ENCODE data around the gene ZNF253.
"Not testable (repeated sequence)": the region's sequence is repeated elsewhere in the genome, so short reads cannot be mapped to it uniquely, and the experiment has no call there.

ZNF253 gene

DNA sequence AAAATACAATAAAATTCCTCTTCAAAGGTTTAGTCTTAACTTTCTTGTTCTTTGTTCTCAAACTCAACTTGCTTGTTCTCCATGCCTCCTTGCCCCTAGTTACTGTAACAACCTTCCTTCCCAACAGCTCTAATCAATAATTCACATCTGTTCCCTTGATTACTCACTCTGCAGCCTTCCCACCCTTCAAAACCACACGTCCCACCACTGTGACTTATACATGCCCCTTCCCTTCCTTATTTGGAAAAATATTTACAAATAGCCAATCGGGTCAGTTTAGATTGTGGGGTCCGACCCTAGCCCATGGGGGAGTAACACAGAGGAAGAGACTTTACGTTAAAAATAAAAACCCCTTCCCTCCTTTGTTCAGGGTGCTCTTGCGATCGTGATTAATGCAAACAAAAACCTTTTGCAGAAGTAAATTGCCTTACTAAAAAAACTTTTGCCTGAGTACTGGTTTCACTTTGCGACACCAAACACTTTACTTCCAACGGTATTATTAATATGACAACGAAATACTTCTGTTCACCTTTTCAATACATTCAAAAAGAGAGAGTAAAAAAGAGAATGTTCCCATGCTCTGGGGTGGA lies 34.6 kb downstream of the ZNF253 start:
- DNase-seq (ENCODE audit: low read depth), result peak; percentile 4

DNA sequence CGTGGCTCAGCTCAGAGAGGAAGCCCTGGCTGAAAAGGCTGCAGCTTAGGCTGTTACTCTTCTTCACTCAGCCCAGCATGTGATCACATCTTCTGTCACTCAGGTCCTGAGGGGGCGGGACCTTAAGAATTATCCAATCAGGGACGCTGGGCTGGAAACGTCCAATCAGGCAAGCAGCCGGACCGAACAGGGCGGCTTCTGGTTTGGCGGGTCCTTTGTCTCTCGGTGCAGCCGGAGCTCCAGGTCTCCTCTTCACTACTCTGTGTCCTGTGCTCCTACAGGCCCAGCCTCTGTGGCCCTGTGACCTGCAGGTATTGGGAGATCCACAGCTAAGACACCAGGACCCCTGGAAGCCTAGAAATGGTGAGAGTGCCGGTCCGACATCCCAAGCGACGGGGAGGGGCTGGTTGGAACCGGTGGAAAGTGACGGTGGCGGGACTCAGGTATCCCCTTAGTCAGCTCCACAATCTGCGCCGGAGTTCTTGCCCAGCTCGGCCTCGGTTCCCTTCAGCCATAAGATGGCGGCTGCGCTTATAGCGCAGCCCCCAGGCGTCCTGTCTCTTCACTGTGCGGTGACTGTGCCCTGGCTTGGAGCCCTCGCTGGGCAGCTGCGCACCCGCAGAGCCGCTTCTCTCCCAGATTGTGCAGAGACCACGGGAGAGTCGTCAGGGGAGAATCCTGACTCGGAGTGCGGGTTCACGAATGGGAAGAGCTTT lies 35.2 kb downstream of the ZNF253 start, which contains the start of gene ZNF93:
TSS of gene ZNF93 (plus strand) at position 218 of the 716 bp plus-strand sequence. CDS start at position 361, 143 bp downstream.
- DNase-seq (ENCODE audit: low read depth), result peak; percentile 78

DNA sequence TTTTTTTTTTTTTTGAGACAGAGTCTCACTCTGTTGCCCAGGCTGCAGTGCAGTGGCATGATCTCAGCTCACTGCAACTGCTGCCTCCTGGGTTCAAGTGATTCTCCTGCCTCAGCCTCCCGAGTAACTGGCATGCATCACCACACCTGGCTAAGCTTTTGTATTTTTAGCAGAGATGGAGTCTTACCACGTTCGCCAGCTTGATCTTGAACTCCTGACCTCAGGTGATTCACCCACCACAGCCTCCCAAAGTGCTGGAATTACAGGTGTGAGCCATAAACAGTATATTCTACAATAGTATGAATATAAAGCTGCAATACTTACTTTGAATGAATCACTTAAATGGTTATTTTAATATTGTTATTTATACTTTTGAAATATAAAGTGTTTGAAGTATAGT lies 41.9 kb downstream of the ZNF253 start:
- DNase-seq (ENCODE audit: low read depth), result not testable (repeated sequence)

DNA sequence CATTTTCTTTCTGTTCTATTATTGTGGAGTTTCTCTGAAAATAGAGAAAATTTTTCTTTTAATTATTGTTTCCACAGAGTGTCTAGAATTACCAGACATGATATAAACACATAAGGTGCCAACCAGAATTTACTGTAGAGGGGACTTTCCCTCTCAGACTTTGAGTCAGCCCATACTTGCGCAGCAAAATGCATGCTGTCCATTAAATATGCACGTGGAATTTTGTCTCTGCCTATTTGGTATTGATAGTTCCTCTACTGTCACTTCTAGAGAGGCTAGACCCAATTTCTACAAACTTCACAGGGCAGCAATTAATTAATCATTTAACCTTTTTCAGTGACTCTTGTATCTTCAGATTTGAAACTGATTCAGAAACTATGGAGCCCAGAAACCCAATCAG lies 44.0 kb downstream of the ZNF253 start:
- no peak for DNase-seq (ENCODE audit: low read depth)

DNA sequence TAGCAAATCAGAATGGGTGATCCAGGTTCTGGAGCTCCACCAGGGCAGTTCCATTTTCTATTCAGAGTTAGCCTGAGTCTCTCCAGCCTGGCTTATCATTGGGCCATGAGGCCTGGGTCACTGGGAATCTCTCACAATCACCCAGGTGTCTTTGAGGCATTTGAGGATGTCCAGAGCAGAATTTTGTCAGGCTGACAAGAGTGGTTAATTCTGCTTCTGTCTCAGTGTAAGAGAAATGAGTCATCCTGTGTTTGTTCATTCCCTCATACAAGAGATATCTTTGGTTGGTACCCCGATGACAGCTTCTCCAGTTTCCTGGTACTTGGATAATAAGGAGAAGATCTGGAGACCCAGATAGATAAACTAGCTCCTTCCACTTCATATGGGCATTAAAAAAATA lies 45.5 kb downstream of the ZNF253 start:
- DNase-seq (ENCODE audit: low read depth), result no peak

DNA sequence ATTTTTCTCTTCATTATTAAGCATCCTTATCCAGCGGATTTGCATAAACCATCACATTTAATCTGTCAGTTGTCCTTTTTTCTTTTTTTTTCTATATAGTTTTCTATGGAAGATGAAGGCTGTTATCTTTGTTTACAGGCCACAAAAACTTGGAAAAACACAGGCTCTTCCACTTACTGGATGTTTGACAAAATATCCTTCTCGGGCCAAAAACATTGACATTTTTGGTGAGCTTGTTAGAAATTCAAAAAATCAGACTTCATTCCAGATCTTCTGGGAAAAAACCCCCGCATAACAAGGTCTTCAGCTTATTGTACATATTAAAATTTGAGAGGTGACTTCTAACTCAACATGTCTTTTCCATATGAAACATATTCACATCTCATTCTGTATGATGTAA lies 48.9 kb downstream of the ZNF253 start:
- DNase-seq (ENCODE audit: low read depth), result no peak

DNA sequence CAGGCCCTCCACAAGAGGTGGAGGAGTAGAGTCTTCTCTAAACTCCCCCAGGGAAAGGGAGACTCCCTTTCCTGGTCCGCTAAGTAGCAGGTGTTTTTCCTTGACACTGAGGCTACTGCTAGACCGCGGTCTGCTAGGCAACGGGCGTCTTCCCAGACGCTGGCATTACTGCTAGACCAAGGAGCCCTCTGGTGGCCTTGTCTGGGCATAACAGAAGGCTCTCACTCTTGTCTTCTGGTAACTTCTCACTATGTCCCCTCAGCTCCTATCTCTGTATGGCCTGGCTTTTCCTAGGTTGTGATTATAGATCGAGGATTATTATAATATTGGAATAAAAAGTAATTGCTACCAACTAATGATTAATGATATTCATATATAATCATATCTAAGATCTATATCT lies 64.7 kb downstream of the ZNF253 start:
- not testable (repeated sequence) for DNase-seq (ENCODE audit: low read depth)

DNA sequence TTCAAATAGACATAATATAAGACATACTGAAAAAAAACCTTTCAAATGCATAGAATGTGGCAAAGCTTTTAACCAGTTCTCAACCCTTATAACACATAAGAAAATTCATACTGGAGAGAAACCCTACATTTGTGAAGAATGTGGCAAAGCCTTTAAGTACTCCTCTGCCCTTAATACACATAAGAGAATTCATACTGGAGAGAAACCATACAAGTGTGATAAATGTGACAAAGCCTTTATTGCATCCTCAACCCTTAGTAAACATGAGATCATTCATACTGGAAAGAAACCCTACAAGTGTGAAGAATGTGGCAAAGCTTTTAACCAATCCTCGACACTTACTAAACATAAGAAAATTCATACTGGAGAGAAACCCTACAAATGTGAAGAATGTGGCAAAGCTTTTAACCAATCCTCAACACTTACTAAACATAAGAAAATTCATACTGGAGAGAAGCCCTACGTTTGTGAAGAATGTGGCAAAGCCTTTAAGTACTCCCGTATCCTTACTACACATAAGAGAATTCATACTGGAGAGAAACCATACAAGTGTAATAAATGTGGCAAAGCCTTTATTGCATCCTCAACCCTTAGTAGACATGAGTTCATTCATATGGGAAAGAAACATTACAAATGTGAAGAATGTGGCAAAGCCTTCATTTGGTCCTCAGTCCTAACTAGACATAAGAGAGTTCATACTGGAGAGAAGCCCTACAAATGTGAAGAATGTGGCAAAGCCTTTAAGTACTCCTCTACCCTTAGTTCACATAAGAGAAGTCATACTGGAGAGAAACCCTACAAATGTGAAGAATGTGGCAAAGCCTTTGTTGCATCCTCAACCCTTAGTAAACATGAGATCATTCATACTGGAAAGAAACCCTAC lies 68.0 kb downstream of the ZNF253 start:
- not testable (repeated sequence) for DNase-seq (ENCODE audit: low read depth)

DNA sequence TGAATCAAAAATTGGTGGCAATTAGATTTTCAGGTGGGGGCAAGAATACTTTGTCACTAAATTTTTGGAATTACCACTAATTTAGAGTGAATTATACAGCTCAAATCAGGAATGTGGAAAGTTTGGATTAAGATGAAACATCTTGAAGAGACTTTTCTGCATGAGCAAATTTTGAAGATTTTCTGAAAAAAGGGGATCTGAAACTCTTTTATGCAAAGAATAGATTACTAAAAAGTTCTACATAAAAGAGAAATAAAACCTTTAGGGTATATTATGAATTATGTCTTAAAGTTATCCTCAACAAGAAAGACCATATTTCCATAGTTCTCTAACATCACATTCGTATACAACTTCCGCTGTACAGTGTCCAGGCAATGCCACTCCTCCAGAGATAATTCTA lies 71.7 kb downstream of the ZNF253 start:
- no peak for DNase-seq (ENCODE audit: low read depth)

- DNase-seq (ENCODE audit: low read depth), result no peak
Measured at GRCh38 chr19:19938449-19938848, 72.8 kb downstream of the ZNF253 start.

DNA sequence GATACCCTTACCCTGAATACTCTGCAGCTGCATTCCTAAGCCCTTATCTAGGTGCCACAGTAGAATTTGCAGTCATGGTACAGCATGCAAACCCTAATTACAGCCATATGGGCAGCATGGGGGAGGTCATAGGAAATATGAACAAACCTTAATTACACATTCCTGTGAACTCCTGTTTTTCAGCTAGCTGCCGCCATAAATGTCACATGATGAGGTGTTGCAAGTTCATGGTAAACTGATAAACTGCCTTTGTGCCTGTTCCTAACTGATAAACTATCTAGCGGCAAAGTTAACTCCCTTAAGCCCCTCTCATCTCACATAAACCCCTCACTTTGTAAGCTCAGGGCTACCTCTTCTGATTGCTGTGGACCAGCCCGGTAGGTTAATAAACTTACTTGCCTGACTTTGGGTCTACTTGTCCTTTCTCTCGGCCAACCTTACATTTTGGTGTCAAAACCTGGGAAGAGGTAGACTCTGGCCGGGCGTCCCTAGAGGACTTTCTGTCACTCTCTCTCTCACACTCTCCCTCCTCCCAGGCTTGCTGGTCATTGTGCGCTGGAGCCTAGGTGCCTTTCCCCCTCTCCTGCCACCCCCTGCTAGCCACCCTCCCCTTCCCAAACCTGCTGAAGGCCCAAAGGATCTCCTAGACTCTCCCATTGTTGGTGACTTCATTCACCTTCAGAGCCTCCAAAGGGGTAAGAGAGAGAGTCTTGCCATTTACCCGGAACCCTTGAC lies 78.3 kb downstream of the ZNF253 start:
- DNase-seq (ENCODE audit: low read depth), result no peak
